HG03354 (cell line): ENCODE measurements around the gene PABPN1L.

ENCODE experiments used
- ATAC-seq: cut with Tn5 transposase; IDR thresholded peaks from one replicate; pipeline ENCODE4 v1.9.1; 2021; ENCODE audit warnings: mild to moderate bottlenecking; ENCODE audit not compliant: unreplicated experiment, poor library complexity, severe bottlenecking

Gene PABPN1L

DNA sequence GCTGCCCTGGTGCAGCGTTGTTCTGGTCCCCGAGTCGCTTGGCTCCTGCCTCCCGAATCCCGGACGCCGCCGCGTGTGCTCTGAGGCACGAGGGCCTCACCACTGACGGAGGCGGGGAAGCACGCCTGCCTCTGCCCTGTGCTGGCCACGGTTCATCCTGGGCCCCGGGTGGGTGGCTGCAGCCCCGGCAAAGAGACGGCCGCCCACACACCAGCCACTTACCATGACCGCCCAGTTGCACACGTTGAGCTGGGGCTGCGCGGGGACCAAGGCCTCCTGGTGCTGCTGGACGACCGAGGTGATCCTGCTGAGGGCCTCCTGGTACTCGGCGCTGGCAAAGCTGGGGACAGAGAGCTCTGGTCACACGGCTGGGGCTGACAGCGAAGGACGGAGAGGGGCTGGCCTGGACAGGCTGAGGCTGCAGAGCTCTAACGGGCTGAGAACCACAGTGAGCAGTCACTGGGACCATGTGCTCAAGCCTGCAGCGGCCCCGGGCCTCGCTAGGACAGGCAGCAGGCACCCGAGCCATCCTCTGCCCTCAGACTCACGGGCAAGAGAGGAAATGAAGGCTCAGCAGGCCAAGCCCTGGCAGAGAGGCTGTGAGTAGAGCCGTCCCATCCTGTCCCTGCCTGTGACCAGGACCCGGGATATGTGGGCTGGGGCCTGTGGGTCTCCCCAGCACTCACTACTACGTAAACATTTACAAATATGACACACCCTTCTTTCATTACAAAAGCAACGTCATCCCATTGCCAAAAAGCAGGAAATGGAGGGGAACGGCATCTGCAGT is 48.5 kb downstream of the PABPN1L start:
- no peak for ATAC-seq

DNA sequence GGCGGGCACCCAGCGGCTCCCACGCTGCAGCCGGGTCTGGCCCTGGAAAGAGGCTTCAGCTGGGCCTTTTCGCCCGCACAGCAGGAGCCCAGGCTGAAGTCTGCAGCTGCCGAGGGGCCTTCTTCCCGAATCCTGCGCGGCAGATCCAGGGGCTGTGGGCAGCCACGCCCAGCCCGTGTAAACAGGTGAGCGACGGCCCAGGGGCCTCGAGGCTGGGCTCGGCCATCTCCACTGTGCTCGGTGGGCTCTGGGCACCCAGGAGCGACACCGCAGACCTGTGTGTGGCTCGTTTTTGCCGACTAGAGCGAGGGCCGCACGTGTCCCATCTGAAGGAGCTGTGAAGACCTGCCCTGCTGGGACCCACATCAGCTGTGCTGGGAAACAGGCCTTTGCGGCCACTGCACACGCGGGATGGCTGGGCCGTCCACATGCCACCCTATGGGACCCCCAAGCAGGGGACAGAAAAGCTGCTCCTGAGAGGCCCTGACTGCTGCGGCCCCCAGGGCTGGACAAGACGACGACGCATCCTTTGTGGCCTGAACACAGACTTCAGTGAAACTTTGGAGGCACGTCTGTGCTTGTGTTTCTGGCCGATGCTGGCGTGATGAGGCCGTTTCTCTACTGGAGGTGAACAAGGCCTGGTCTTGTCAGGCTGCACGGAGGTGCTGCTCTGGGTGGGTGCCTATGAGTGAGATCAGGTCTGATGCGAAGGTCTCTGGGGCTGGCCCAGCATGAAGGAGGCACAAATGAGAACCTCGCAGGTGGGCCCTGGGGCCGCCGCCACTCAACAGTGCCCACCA is 49.5 kb downstream of the PABPN1L start:
- ATAC-seq: no peak

DNA sequence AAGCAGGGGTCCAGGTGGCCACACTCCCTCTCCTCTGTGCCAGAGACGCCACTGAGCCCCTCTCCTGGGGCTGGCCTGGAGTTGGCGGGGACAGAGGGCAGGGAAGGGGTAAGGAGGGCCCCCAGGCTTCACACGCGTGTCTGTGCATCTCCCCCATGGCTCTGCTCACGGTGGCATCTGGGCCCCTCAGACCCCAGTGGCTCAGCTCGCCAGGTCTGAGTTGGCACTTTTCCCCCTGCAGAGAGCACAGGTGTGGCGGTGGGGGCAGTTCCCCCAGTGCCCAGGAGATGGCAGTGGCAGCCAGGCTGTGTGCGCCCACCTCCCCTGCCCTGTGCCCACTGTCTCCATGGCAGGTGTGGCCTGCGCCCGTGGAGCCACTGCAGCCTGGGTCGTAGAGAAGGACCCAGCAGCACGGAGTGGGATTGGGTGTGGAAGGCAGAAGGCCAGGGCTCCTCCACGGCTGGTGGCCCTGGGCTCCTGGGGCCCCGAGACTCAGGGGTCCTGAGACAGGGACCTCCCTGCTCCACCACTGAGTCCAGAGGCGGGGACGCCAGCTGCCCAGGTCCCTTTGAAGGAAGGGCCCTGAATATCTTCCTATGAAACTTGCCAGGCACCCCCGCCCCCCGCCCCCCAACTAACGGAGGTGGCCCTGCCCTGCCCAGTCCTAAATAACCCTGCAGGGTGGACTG is 50.4 kb downstream of the PABPN1L start:
- no peak for ATAC-seq

GRCh38 chr16:88815227-88815626 is 51.2 kb downstream of the PABPN1L start:
- ATAC-seq: no peak

- ATAC-seq: no peak
These were observed 52.3 kb downstream of the PABPN1L start for GRCh38 chr16:88814144-88814502.
